H9 (cell line): ENCODE measurements around the gene THOC5. TPM values are rescaled to one million over a fixed set of nuclear protein-coding genes. Genes with fewer than 3 reads are reported as not detected.

ENCODE experiments used
- DNase-seq: peaks from one replicate; pipeline ENCODE4 v3.0.0-alpha.2; 2017
- H2AFZ ChIP-seq: one replicate; pipeline ENCODE4 v1.6.1; 2013; ENCODE audit warnings: mild to moderate bottlenecking, low read length, control low read depth, moderate library complexity
- H2AK5ac ChIP-seq: 2 replicates; pipeline ENCODE4 v1.6.1; 2013; ENCODE audit warnings: low read length, control low read depth, mixed read lengths; ENCODE audit not compliant: insufficient read length
- H2BK120ac ChIP-seq: one replicate; pipeline ENCODE4 v1.6.1; 2013; ENCODE audit warnings: low read depth, mild to moderate bottlenecking, low read length, control low read depth, inconsistent platforms; ENCODE audit not compliant: poor library complexity, severe bottlenecking
- H2BK12ac ChIP-seq: 2 replicates; pipeline ENCODE4 v1.6.1; 2013; ENCODE audit warnings: low read length, control low read depth, mixed read lengths, low read depth; ENCODE audit not compliant: insufficient read length
- H2BK15ac ChIP-seq: 2 replicates; pipeline ENCODE4 v1.6.1; 2013; ENCODE audit warnings: low read depth, low read length, control low read depth
- H2BK20ac ChIP-seq: one replicate; pipeline ENCODE4 v1.6.1; 2013; ENCODE audit warnings: low read depth, mild to moderate bottlenecking, low read length, control low read depth, inconsistent platforms; ENCODE audit not compliant: poor library complexity, severe bottlenecking
- H2BK5ac ChIP-seq: 2 replicates; pipeline ENCODE4 v1.6.1; 2013; ENCODE audit warnings: low read length, control low read depth, mixed read lengths; ENCODE audit not compliant: insufficient read length
- H3K14ac ChIP-seq: 2 replicates; pipeline ENCODE4 v1.6.1; 2013; ENCODE audit warnings: low read length, control low read depth; ENCODE audit not compliant: insufficient read depth
- H3K18ac ChIP-seq: 2 replicates; pipeline ENCODE4 v1.6.1; 2013; ENCODE audit warnings: low read depth, mild to moderate bottlenecking, mixed read lengths, low read length, control low read depth; ENCODE audit not compliant: insufficient read length
- H3K23ac ChIP-seq: 2 replicates; pipeline ENCODE4 v1.6.1; 2013; ENCODE audit warnings: low read length, control low read depth, mixed read lengths, low read depth; ENCODE audit not compliant: insufficient read length
- H3K23me2 ChIP-seq: 2 replicates; pipeline ENCODE4 v1.6.1; 2013; ENCODE audit warnings: low read depth, mild to moderate bottlenecking, mixed read lengths, low read length, control low read depth; ENCODE audit not compliant: insufficient read length, poor library complexity, severe bottlenecking
- H3K27ac ChIP-seq: 2 replicates; pipeline ENCODE4 v1.5.1; 2013; ENCODE audit warnings: low read length, control low read depth, mixed read lengths, low read depth; ENCODE audit not compliant: insufficient read length
- H3K27me3 ChIP-seq: 2 replicates; pipeline ENCODE4 v1.6.1; 2013; ENCODE audit warnings: low read length, control low read depth, inconsistent platforms; ENCODE audit not compliant: insufficient read depth
- H3K4ac ChIP-seq: 2 replicates; pipeline ENCODE4 v1.6.1; 2013; ENCODE audit warnings: low read depth, mild to moderate bottlenecking, control low read depth, inconsistent platforms, low read length, moderate library complexity
- H3K4me1 ChIP-seq: 2 replicates; pipeline ENCODE4 v1.6.1; 2013; ENCODE audit warnings: low read length, control low read depth, inconsistent platforms; ENCODE audit not compliant: insufficient read depth
- H3K4me2 ChIP-seq: 2 replicates; pipeline ENCODE4 v1.6.1; 2013; ENCODE audit warnings: low read length, control low read depth, mixed read lengths; ENCODE audit not compliant: insufficient read length, insufficient read depth
- H3K56ac ChIP-seq: 2 replicates; pipeline ENCODE4 v1.6.1; 2013; ENCODE audit warnings: low read depth, mild to moderate bottlenecking, mixed read lengths, low read length, control low read depth; ENCODE audit not compliant: insufficient read length
- H3K79me1 ChIP-seq: 2 replicates; pipeline ENCODE4 v1.6.1; 2013; ENCODE audit warnings: low read depth, mild to moderate bottlenecking, moderate library complexity, low read length, control low read depth, inconsistent platforms; ENCODE audit not compliant: insufficient read depth, poor library complexity, severe bottlenecking
- H3K79me2 ChIP-seq: 2 replicates; pipeline ENCODE4 v1.6.1; 2013; ENCODE audit warnings: low read length, control low read depth, inconsistent platforms; ENCODE audit not compliant: insufficient read depth
- H3K9ac ChIP-seq: 2 replicates; pipeline ENCODE4 v1.6.1; 2013; ENCODE audit warnings: low read length, control low read depth, mixed read lengths; ENCODE audit not compliant: insufficient read length; ENCODE audit errors: extremely low read depth
- H3K9me3 ChIP-seq: one replicate; pipeline ENCODE4 v1.6.1; 2013; ENCODE audit warnings: low read depth, low read length, inconsistent platforms; ENCODE audit not compliant: control insufficient read depth
- H3T11ph ChIP-seq: one replicate; pipeline ENCODE4 v1.6.1; 2013; ENCODE audit warnings: mild to moderate bottlenecking, low read length, control low read depth, inconsistent platforms
- H4K20me1 ChIP-seq: one replicate; pipeline ENCODE4 v1.6.1; 2013; ENCODE audit not compliant: control insufficient read depth, insufficient read length, insufficient read depth
- H4K5ac ChIP-seq: 2 replicates; pipeline ENCODE4 v1.6.1; 2013; ENCODE audit warnings: low read depth, mild to moderate bottlenecking, mixed read lengths, low read length, control low read depth; ENCODE audit not compliant: insufficient read length
- H4K8ac ChIP-seq: replicated peaks from 2 replicates; pipeline ENCODE4 v1.6.1; 2013; ENCODE audit warnings: low read length, control low read depth, mixed read lengths, low read depth; ENCODE audit not compliant: insufficient read length
- H4K91ac ChIP-seq: 2 replicates; pipeline ENCODE4 v1.6.1; 2013; ENCODE audit warnings: low read depth, mild to moderate bottlenecking, moderate library complexity, mixed read lengths, low read length, control low read depth; ENCODE audit not compliant: insufficient read length
- H3K27ac Mint-ChIP-seq, 3 experiments: 2 replicates in 2 of 3; 3 replicates in 1 of 3; pipeline ENCODE4 v1.8.0; 2020 to 2021; ENCODE audit warnings: mixed read lengths in 3 of 3, mild to moderate bottlenecking in 1 of 3, moderate library complexity in 1 of 3
- H3K27me3 Mint-ChIP-seq: 2 replicates; pipeline ENCODE4 v1.8.0; 2021; ENCODE audit warnings: low read depth, mild to moderate bottlenecking, moderate library complexity, mixed read lengths
- H3K36me3 Mint-ChIP-seq, 3 experiments: 2 replicates in 2 of 3; 3 replicates in 1 of 3; pipeline ENCODE4 v1.8.0; 2020 to 2021; ENCODE audit warnings: low read depth in 3 of 3, mixed read lengths in 3 of 3; ENCODE audit not compliant: insufficient read depth in 1 of 3
- H3K4me1 Mint-ChIP-seq, 2 experiments: 2 replicates each; pipeline ENCODE4 v1.8.0; 2020; ENCODE audit warnings: mixed read lengths in 2 of 2
- H3K4me3 Mint-ChIP-seq, 2 experiments: 2 replicates in 1 of 2; 3 replicates in 1 of 2; pipeline ENCODE4 v1.8.0; 2020 to 2021; ENCODE audit warnings: mild to moderate bottlenecking in 2 of 2, mixed read lengths in 2 of 2, moderate library complexity in 1 of 2
- H3K9me3 Mint-ChIP-seq, 2 experiments: 2 replicates in 1 of 2; 3 replicates in 1 of 2; pipeline ENCODE4 v1.8.0; 2020; ENCODE audit warnings: mild to moderate bottlenecking in 2 of 2, mixed read lengths in 2 of 2, moderate library complexity in 1 of 2
- WGBS: extraction: QIAGEN DNeasy Blood & Tissue Kit; methylation state at CpG from one replicate; pipeline ENCODE4 v1.1.7; 2013; ENCODE audit warnings: missing lambda C conversion rate, low lambda C conversion rate, mixed read lengths; ENCODE audit not compliant: insufficient read length; ENCODE audit errors: extremely low coverage; 5-methylcytosine and 5-hydroxymethylcytosine counted together
- total RNA-seq: library from RNA; stranded (reverse); gene quantifications from 2 replicates; pipeline ENCODE4 v1.2.1, GENCODE V29; 2021
- TF ChIP-seq, protein P1 (sequence below): fragments of 200-600 bp; sonication (generic); conservative IDR thresholded peaks from 3 replicates; pipeline ENCODE4 v1.8.0; 2021; ENCODE audit warnings: antibody characterized with exemption, mild to moderate bottlenecking

Gene THOC5
- total RNA-seq, 1 experiment from 2014 or later = 71.8 TPM

DNA sequence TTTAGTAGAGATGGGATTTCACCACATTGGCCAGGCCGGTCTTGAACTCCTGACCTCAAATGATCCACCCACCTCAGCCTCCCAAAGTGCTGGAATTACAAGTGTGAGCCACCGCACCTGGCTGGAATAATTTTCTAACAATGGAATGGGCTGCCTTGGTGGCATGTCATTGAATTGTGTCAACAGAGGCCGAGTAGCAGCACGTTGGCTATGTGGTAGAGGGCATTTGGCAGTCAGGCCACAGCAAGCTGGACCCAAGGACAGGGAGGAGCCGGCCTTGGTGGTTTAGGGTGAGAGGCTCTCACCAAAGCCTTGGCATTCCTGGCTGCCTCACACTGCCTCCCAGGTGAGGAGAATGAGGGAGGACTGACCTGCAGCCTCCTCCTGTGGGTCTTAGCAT, 31.4 kb upstream of the THOC5 start:
- Histone ChIP-seq H3K23ac (no peak overlapping the region), H2BK15ac (no peak overlapping the region), H3K9ac (no peak overlapping the region), H2BK5ac (no peak overlapping the region), H4K5ac (no peak overlapping the region), H2AFZ (no peak overlapping the region), H2BK120ac (no peak overlapping the region), H3K23me2 (peaks cover 6% of the 10 kb centered on the region), H3K18ac (no peak overlapping the region), H3K9me3 (no peaks in the 10 kb centered on the region), H3K4me1 (peaks cover under 1% of the 10 kb centered on the region; the same call in 1 of the 2 replicates), H3K79me1 (no peaks in the 10 kb centered on the region), H3T11ph (no peak overlapping the region), H4K8ac (no peak overlapping the region), H3K56ac (no peak overlapping the region), H3K4ac (no peak overlapping the region), H2BK12ac (no peak overlapping the region), H3K4me2 (no peak overlapping the region), H3K27me3 (no peaks in the 10 kb centered on the region), H3K14ac (no peak overlapping the region), H3K27ac (no peak overlapping the region), H4K91ac (no peak overlapping the region), H3K79me2 (no peaks in the 10 kb centered on the region; the same call in 1 of the 2 replicates), H2BK20ac (no peak overlapping the region), H2AK5ac (no peak overlapping the region), H4K20me1 (no peaks in the 10 kb centered on the region)
- Mint-ChIP-seq H3K4me3 (no peak overlapping the region), H3K36me3 (peaks cover under 1 to 2% (median 1%) of the 10 kb centered on the region in 3 experiments; a peak in 4 of 7 replicates), H3K27me3 (no peaks in the 10 kb centered on the region), H3K4me1 (peaks cover 15 to 21% of the 10 kb centered on the region in 2 experiments), H3K27ac (no peak overlapping the region), H3K9me3 (no peaks in the 10 kb centered on the region; a peak in 1 of 5 replicates)
- TF ChIP-seq, protein P1, sequence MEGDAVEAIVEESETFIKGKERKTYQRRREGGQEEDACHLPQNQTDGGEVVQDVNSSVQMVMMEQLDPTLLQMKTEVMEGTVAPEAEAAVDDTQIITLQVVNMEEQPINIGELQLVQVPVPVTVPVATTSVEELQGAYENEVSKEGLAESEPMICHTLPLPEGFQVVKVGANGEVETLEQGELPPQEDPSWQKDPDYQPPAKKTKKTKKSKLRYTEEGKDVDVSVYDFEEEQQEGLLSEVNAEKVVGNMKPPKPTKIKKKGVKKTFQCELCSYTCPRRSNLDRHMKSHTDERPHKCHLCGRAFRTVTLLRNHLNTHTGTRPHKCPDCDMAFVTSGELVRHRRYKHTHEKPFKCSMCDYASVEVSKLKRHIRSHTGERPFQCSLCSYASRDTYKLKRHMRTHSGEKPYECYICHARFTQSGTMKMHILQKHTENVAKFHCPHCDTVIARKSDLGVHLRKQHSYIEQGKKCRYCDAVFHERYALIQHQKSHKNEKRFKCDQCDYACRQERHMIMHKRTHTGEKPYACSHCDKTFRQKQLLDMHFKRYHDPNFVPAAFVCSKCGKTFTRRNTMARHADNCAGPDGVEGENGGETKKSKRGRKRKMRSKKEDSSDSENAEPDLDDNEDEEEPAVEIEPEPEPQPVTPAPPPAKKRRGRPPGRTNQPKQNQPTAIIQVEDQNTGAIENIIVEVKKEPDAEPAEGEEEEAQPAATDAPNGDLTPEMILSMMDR = no peak
- no peak for DNase-seq
- WGBS = no CpG with 5 or more reads among the region's 5 CpGs
